ENCODE measurements around the gene TMEM139. TPM values are rescaled to one million over a fixed set of nuclear protein-coding genes. Genes with fewer than 3 reads are reported as not detected.

TMEM139 gene
- total RNA-seq (2021) (not detected in 2 replicates), Bru-seq, nascent RNA (percentile 9 among the genes with signal in this experiment), BruChase-seq, experiment 1, labeled RNA remaining after a 2-hour chase (percentile 20 among the genes with signal in this experiment), BruChase-seq, experiment 2, labeled RNA remaining after a 6-hour chase (percentile 27 among the genes with signal in this experiment)
- long read RNA-seq = 0 reads

DNA sequence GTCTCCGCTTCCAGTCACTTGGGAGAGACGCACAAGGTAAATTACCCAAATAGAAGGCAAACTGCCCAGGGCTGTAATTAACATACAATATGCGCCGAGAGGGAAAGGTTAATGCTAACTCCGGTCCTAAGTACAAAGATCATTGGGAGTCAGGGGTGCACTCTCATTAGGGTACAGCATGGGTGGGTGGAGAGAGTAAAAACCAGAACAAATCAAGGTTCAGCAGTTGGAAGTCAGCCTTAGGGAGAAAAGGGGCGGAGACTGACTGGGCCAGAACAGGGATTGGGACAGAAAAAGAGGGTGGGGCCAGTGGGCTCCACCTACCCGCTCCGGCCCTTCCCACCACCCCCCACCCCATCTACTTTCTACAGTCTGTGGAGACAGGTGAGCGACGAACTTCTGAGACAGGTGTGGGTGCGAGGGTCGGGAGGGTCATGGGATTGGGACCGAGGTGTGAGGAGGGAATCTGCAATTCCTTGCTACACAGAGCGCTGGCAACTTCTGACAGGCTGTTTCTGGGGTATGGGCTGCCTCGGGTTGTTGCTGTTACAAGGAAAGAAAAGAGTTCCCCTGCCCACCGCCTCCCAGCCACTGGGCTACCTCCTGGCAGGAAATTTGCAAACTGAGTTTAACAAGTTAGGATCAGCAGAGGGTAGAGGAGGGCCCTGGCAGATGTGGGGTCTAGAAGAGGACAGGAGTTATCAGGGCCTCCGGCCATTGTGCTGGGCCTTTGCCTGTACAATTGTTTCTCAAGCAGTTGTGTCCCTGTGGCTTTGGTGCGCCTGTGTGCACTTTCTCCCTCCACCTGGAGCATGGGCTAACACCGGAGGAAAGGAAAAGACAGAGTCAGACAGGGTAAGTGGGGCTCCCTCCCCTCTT is at the start of gene TMEM139:
Gene TMEM139 (plus strand): TSS at position 368 of the 879 bp plus-strand sequence. CDS start 1,000 bp downstream, outside the sequence.
- Histone ChIP-seq H3K9me3 (ENCODE audit: low read depth, low read length, poor library complexity, severe bottlenecking) (no peaks in the 10 kb centered on the region), H3K27me3 (replicated peaks; ENCODE audit: insufficient read depth, low read depth, low read length, poor library complexity) (no peaks in the 10 kb centered on the region), H3K36me3 (ENCODE audit: insufficient read depth, low read length, poor library complexity, severe bottlenecking) (no peaks in the 10 kb centered on the region), H3K4me1 (ENCODE audit: insufficient read depth, low read length, poor library complexity, severe bottlenecking) (peaks cover 7% of the 10 kb centered on the region), H3K4me3 (ENCODE audit: low read depth, low read length, poor library complexity, severe bottlenecking) (no peak within 1 kb of the TSS), H3K27ac (ENCODE audit: low read depth, low read length, poor library complexity, severe bottlenecking) (no peak within 1 kb of the TSS)
- BruUV-seq (replicated peaks) = no TSS peak
- TF ChIP-seq, protein P1, sequence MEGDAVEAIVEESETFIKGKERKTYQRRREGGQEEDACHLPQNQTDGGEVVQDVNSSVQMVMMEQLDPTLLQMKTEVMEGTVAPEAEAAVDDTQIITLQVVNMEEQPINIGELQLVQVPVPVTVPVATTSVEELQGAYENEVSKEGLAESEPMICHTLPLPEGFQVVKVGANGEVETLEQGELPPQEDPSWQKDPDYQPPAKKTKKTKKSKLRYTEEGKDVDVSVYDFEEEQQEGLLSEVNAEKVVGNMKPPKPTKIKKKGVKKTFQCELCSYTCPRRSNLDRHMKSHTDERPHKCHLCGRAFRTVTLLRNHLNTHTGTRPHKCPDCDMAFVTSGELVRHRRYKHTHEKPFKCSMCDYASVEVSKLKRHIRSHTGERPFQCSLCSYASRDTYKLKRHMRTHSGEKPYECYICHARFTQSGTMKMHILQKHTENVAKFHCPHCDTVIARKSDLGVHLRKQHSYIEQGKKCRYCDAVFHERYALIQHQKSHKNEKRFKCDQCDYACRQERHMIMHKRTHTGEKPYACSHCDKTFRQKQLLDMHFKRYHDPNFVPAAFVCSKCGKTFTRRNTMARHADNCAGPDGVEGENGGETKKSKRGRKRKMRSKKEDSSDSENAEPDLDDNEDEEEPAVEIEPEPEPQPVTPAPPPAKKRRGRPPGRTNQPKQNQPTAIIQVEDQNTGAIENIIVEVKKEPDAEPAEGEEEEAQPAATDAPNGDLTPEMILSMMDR (conservative IDR thresholded peaks at IDR 0.05; ENCODE audit: low read depth, low read length) = no peak
- no peak for TF ChIP-seq EZH2 (IDR thresholded peaks at IDR 0.05; ENCODE audit: borderline replicate concordance, low read depth, low read length, poor library complexity, severe bottlenecking)
- intact Hi-C loops (cut with micrococcal nuclease; ENCODE audit: unreplicated experiment) = no loop called here
- ChIA-PET POLR2A (ENCODE audit: low non-redundant PET) (no interaction called here), CTCF (no interaction called here)
- DNase-seq (ENCODE audit: low spot score) = no peak

- Histone ChIP-seq H3K4me3 (ENCODE audit: low read depth, low read length, poor library complexity, severe bottlenecking) (no peak overlapping the region), H3K27ac (ENCODE audit: low read depth, low read length, poor library complexity, severe bottlenecking) (no peak overlapping the region), H3K27me3 (replicated peaks; ENCODE audit: insufficient read depth, low read depth, low read length, poor library complexity) (no peaks in the 10 kb centered on the region), H3K9me3 (ENCODE audit: low read depth, low read length, poor library complexity, severe bottlenecking) (no peaks in the 10 kb centered on the region), H3K36me3 (ENCODE audit: insufficient read depth, low read length, poor library complexity, severe bottlenecking) (no peaks in the 10 kb centered on the region), H3K4me1 (ENCODE audit: insufficient read depth, low read length, poor library complexity, severe bottlenecking) (no peaks in the 10 kb centered on the region)
- TF ChIP-seq, protein P1 (conservative IDR thresholded peaks at IDR 0.05; ENCODE audit: low read depth, low read length) = no peak
- no peak for TF ChIP-seq EZH2 (IDR thresholded peaks at IDR 0.05; ENCODE audit: borderline replicate concordance, low read depth, low read length, poor library complexity, severe bottlenecking)
- intact Hi-C loops (cut with micrococcal nuclease; ENCODE audit: unreplicated experiment) = no loop called here
- POLR2A ChIA-PET (ENCODE audit: low non-redundant PET) = no interaction called here
- no TSS peak for BruUV-seq (replicated peaks)
- CTCF ChIA-PET = no interaction called here
- no peak for DNase-seq (ENCODE audit: low spot score)
These were observed 49.2 kb upstream of the TMEM139 start for GRCh38 chr7:143235561-143235960.

DNA sequence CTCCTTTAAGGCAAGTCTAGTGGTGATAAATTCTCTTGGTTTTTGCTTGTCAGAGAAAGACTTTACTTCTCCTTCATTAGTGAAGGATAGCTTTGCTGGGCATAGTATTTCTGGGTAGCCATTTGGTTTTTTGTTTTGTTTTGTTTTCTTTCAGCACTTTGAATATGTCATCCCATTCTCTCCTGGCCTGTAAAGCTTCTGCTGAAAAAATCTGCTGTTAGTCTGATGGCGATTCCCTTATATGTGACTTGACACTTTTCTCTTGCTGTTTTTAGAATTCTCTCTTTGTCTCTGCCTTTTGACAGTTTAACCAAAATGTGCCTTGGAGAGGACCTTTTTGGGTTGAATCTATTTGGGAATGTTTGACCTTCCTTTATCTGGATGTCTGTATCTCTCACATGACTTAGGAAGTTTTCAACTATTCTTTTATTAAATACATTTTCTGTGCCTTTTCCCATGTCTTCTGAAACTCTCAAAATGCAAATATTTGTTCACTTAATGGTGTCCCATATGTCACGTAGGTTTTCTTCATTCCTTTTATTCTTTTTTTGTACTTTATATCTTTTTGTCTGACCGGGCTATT is 48.3 kb upstream of the TMEM139 start:
- intact Hi-C loops (cut with micrococcal nuclease; ENCODE audit: unreplicated experiment) = no loop called here
- no peak overlapping the region for H3K4me3 ChIP-seq (ENCODE audit: low read depth, low read length, poor library complexity, severe bottlenecking)
- POLR2A ChIA-PET (ENCODE audit: low non-redundant PET) = no interaction called here
- no peak for DNase-seq (ENCODE audit: low spot score)
- no peak overlapping the region for H3K27ac ChIP-seq (ENCODE audit: low read depth, low read length, poor library complexity, severe bottlenecking)
- no peaks in the 10 kb centered on the region for H3K36me3 ChIP-seq (ENCODE audit: insufficient read depth, low read length, poor library complexity, severe bottlenecking)
- H3K4me1 ChIP-seq (ENCODE audit: insufficient read depth, low read length, poor library complexity, severe bottlenecking) = peaks cover 4% of the 10 kb centered on the region
- H3K9me3 ChIP-seq (ENCODE audit: low read depth, low read length, poor library complexity, severe bottlenecking) = no peaks in the 10 kb centered on the region
- H3K27me3 ChIP-seq (replicated peaks; ENCODE audit: insufficient read depth, low read depth, low read length, poor library complexity) = no peaks in the 10 kb centered on the region
- TF ChIP-seq, protein P1 (conservative IDR thresholded peaks at IDR 0.05; ENCODE audit: low read depth, low read length) = no peak
- TF ChIP-seq EZH2 (IDR thresholded peaks at IDR 0.05; ENCODE audit: borderline replicate concordance, low read depth, low read length, poor library complexity, severe bottlenecking) = no peak
- BruUV-seq (replicated peaks) = no TSS peak
- CTCF ChIA-PET = no interaction called here

Data from A673 (cell line).